ENCODE data around the gene ZNF254. TPM values are rescaled to one million over a fixed set of nuclear protein-coding genes. Genes with fewer than 3 reads are reported as not detected.

ZNF254 gene
- total RNA-seq, 1 donor from 2014 or later = 16.9 TPM

DNA sequence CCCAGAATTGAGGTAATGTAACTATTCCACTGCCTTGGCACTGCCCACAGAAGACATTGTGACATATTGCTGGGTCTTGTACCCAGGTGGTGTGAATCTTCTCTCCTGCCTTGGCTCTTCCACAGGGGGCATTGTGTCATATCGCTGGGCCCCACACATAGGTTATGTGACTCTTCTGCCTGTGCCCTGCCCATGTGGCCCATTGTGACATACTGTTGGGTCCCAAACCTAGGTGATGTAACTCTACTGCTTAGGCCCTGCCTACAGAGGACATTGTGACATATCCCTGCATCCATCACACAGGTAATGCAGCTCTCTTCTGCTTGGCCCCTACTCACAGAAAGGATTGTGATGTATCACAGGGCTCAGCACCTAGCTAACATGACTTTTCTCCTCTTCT, 37.5 kb upstream of the ZNF254 start:
- H3K4me3 ChIP-seq = no peak overlapping the region
- peaks cover 0 to 64% of the 10 kb centered on the region in 2 donors for H3K36me3 ChIP-seq
- no peak overlapping the region for H3K27ac ChIP-seq

DNA sequence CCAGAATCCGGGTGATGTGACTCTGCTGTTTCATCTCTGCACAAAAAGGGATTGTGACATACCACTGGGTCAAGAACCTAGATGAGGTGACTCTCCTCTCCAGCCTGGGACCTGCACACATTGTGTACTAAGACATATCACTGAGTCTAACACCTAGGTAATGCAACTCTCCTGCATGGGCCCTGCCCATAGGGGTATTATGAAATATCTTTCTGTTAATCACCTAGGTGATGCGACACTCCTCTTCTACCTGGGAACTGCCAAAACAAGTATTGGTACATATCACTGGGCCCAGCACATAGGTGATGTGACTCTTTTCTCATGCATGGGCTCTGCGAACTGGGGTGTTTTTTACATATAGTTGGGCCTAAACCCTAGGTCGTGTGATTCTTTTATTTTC, 35.5 kb upstream of the ZNF254 start:
- no peaks in the 10 kb centered on the region for H3K27me3 ChIP-seq
- H3K27ac ChIP-seq = no peak overlapping the region
- peaks cover 0 to 67% of the 10 kb centered on the region in 2 donors for H3K36me3 ChIP-seq
- no peaks in the 10 kb centered on the region for H3K9me3 ChIP-seq
- H3K4me3 ChIP-seq = no peak overlapping the region
- H3K4me1 ChIP-seq = no peaks in the 10 kb centered on the region
- intact Hi-C loops (cut with DNase I) = no loop called here
- no peak for TF ChIP-seq POLR2AphosphoS5 (IDR thresholded peaks at IDR 0.05; ENCODE audit: insufficient read depth in 1 of 2, low read depth in 1 of 2)
- TF ChIP-seq, protein P1, sequence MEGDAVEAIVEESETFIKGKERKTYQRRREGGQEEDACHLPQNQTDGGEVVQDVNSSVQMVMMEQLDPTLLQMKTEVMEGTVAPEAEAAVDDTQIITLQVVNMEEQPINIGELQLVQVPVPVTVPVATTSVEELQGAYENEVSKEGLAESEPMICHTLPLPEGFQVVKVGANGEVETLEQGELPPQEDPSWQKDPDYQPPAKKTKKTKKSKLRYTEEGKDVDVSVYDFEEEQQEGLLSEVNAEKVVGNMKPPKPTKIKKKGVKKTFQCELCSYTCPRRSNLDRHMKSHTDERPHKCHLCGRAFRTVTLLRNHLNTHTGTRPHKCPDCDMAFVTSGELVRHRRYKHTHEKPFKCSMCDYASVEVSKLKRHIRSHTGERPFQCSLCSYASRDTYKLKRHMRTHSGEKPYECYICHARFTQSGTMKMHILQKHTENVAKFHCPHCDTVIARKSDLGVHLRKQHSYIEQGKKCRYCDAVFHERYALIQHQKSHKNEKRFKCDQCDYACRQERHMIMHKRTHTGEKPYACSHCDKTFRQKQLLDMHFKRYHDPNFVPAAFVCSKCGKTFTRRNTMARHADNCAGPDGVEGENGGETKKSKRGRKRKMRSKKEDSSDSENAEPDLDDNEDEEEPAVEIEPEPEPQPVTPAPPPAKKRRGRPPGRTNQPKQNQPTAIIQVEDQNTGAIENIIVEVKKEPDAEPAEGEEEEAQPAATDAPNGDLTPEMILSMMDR (IDR thresholded peaks at IDR 0.05) = no peak
- no peak for TF ChIP-seq POLR2A (IDR thresholded peaks at IDR 0.05)
- no peak for DNase-seq (ENCODE audit: extremely low spot score in 2 of 2)

More for the DNA sequence above, 37.5 kb upstream of the ZNF254 start:
- no peaks in the 10 kb centered on the region for H3K9me3 ChIP-seq
- no peaks in the 10 kb centered on the region for H3K4me1 ChIP-seq
- intact Hi-C loops (cut with DNase I) = no loop called here
- no peak for TF ChIP-seq POLR2A (IDR thresholded peaks at IDR 0.05)
- TF ChIP-seq, protein P1 (IDR thresholded peaks at IDR 0.05) = no peak
- no peak for TF ChIP-seq POLR2AphosphoS5 (IDR thresholded peaks at IDR 0.05; ENCODE audit: insufficient read depth in 1 of 2, low read depth in 1 of 2)
- no peak for DNase-seq (ENCODE audit: extremely low spot score in 2 of 2)
- no peaks in the 10 kb centered on the region for H3K27me3 ChIP-seq

DNA sequence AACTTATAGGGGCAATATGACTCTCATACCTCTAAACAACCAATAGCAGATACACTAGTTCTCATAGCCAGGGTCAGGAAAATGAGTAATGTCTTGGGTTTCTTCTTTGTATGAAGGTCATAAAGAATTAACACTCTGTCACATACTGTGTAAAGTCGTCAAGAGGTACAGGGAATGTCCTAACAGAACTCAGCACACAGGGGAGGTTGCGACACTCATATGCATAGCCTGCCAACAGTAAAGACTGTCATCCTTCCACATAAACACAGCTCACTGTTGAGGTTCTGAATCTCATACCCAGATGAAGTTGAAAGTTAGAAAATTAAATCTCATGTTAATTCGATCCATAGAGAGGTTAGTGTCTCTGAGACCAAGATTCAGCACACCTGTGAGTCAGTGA, 34.2 kb upstream of the ZNF254 start:
- Histone ChIP-seq H3K4me1 (no peaks in the 10 kb centered on the region), H3K9me3 (no peaks in the 10 kb centered on the region), H3K36me3 (peaks cover 0 to 61% of the 10 kb centered on the region in 2 donors), H3K27ac (no peak overlapping the region), H3K4me3 (no peak overlapping the region), H3K27me3 (no peaks in the 10 kb centered on the region)
- no peak for DNase-seq (ENCODE audit: extremely low spot score in 2 of 2)
- intact Hi-C loops (cut with DNase I) = no loop called here
- TF ChIP-seq POLR2A (IDR thresholded peaks at IDR 0.05) = no peak
- no peak for TF ChIP-seq POLR2AphosphoS5 (IDR thresholded peaks at IDR 0.05; ENCODE audit: insufficient read depth in 1 of 2, low read depth in 1 of 2)
- TF ChIP-seq, protein P1 (IDR thresholded peaks at IDR 0.05) = no peak

DNA sequence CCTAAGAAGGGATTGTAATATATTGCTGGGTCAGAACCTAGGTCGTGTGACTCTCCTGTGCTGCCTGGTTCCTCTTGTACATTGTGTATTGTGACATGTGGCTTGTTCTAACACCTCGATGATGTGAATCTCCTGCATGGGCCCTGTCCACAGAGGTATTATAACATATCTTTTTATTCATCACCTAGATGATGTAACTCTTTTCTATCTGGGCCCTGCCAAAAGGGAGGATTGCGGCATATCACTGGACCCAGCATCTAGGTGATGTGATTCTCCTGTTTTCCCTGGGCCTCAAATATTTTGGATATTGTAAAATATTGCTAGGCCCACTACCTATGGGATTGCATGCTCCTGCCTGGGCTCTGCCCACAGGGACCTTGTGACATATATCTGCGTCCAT, 33.4 kb upstream of the ZNF254 start:
- intact Hi-C loops (cut with DNase I) = no loop called here
- no peak for DNase-seq (ENCODE audit: extremely low spot score in 2 of 2)
- TF ChIP-seq POLR2A (IDR thresholded peaks at IDR 0.05) = no peak

DNA sequence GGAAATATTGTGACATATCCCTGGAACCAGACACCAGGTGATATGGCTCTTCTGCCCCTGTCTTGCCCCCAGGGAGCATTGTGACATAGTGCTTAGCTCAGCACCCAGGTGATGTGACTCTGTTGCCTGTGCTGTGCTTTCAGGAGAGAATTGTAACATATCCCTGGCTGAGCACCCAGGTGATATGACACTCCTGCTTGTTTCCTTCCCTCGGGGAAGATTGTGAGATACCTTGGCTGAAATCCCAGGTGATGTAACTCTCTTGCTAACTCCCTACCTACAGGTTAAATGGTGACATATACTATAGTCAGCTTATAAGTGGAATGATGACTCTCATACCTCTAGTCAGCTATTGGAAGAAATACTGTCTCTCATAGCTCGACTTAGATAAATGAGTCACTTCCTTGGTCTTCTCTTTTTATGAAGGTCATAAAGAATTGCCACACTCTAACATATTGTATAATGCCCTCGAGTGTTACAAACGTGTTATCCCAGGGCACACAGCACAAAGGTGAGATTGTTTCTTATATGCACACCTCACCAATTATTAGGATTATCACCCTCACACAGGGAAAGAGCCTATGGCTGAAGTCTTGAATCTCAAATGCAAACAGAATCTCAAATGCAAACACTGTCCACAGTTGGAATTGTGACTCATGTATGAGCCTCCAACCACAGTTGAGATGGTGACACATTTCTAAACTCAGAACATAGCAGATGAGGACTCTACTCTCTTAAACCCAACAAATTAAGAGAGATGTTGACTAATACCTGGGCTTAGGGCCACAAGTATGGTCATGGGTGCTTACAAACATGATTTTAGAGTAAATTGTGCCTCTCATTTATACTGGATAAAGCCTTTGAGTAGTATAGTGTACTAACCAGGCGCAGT, 32.7 kb upstream of the ZNF254 start:
- Histone ChIP-seq H3K4me1 (no peaks in the 10 kb centered on the region), H3K36me3 (peaks cover 0 to 65% of the 10 kb centered on the region in 2 donors), H3K27ac (no peak overlapping the region), H3K27me3 (no peaks in the 10 kb centered on the region), H3K4me3 (no peak overlapping the region), H3K9me3 (no peaks in the 10 kb centered on the region)
- intact Hi-C loops (cut with DNase I) = no loop called here
- TF ChIP-seq, protein P1 (IDR thresholded peaks at IDR 0.05) = no peak
- no peak for TF ChIP-seq POLR2A (IDR thresholded peaks at IDR 0.05)
- TF ChIP-seq POLR2AphosphoS5 (IDR thresholded peaks at IDR 0.05; ENCODE audit: insufficient read depth in 1 of 2, low read depth in 1 of 2) = peak in 1 of 2 donors; percentile 35
- no peak for DNase-seq (ENCODE audit: extremely low spot score in 2 of 2)

More for the DNA sequence above, 33.4 kb upstream of the ZNF254 start:
- no peak overlapping the region for H3K4me3 ChIP-seq
- H3K4me1 ChIP-seq = no peaks in the 10 kb centered on the region
- H3K27me3 ChIP-seq = no peaks in the 10 kb centered on the region
- no peaks in the 10 kb centered on the region for H3K9me3 ChIP-seq
- H3K27ac ChIP-seq = no peak overlapping the region
- peaks cover 0 to 62% of the 10 kb centered on the region in 2 donors for H3K36me3 ChIP-seq

All from vagina (tissue), 2 donors.